Pancreas (tissue), 10 donors: Measurements from ENCODE around the gene PPY. TPM values are rescaled to one million over a fixed set of nuclear protein-coding genes. Genes with fewer than 3 reads are reported as not detected.

Experiments used
- ATAC-seq, 4 donors: fragments of 200-7000 bp; cut with Tn5 transposase; one replicate each; pipeline versions ENCODE4 v1.8.0 to v1.9.1; 2020; ENCODE audit warnings: mild to moderate bottlenecking in 4 of 4, moderate library complexity in 4 of 4
- DNase-seq, 6 donors: peaks; one replicate each; pipeline ENCODE4 v3.0.0-alpha.2; 2020
- FAIRE-seq: peaks from 2 replicates; lab custom pipeline; 2012; peaks lifted over from hg19 to GRCh38; lab: Jason Lieb, UNC
- H3K27ac ChIP-seq, 4 donors: fragments of 200-600 bp; sonication (generic); 1 replicate in 3 of 4; 2 replicates in 1 of 4; pipeline versions ENCODE4 v1.5.0 to v1.8.0; 2020
- H3K27me3 ChIP-seq, 4 donors: fragments of 200-600 bp; one replicate each; pipeline ENCODE4 v1.8.0; 2021
- H3K36me3 ChIP-seq, 3 donors: fragments of 200-600 bp; sonication (generic) in 1 of 3; one replicate each; pipeline versions ENCODE4 v1.5.0 to v1.8.0; 2020 to 2021
- H3K4me1 ChIP-seq, 3 donors: fragments of 200-600 bp; one replicate each; pipeline ENCODE4 v1.8.0; 2021
- H3K4me3 ChIP-seq, 4 donors: fragments of 200-600 bp; sonication (generic) in 2 of 4; one replicate each; pipeline versions ENCODE4 v1.5.0 to v1.8.0; 2020 to 2021
- H3K9me3 ChIP-seq, 4 donors: fragments of 200-600 bp; one replicate each; pipeline ENCODE4 v1.8.0; 2021
- WGBS, 2 donors: extraction: QIAGEN DNeasy Blood & Tissue Kit; methylation state at CpG; one replicate each; pipeline ENCODE4 v1.1.7; 2013; 5-methylcytosine and 5-hydroxymethylcytosine counted together
- intact Hi-C, 3 donors: fragments of 100-400 bp; cut with DNase I; formaldehyde crosslinking; loops; one replicate each; pipeline versions ENCODE4 v1.11.1 to v1.14.2; 2022
- polyA plus RNA-seq, 2 donors: library from polyadenylated mRNA; stranded (reverse); fragments of 200-250 nt; gene quantifications; one replicate each; pipeline ENCODE4 v1.2.3, GENCODE V29; 2013
- total RNA-seq, 6 donors: library from RNA; stranded (reverse); fragmentation: NEBNext Ultra II Directional in 4 of 6; extraction: Animal tissue kit (Norgen Biotek cat#: 25700) in 4 of 6; gene quantifications; one replicate each; pipeline versions ENCODE4 v1.2.1 to v1.2.4, GENCODE V29; 2021 to 2023
- TF ChIP-seq, protein P1 (sequence below), 4 donors: fragments of 200-600 bp; sonication (generic) in 3 of 4; IDR thresholded peaks; one replicate each; pipeline versions ENCODE4 v1.5.0 to v1.8.0; 2021; ENCODE audit warnings: antibody characterized with exemption in 4 of 4
- donor health status: healthy with polysubstance abuse.
- donor health status: DM: no; HTN: no; CAD: no; lungs with moderate emphysema.
- donor health status: DM: no; HTN: no; CAD: no.
- donor health status: control.
- donor health status: control.
- donor health status: Bipolar disorder and iron deficiency.
- donor health status: DM: yes; HTN: yes; CAD: no.
- donor health status: DM: no; HTN: no; CAD: no.
- donor health status: DM: no; HTN: no; CAD: no.
- donor health status: DM: yes; HTN: yes; CAD: no.

PPY gene
- total and polyA plus RNA-seq, 8 donors: 7.2 to 392 (median 35.7) TPM

- no peak overlapping the region for H3K27ac ChIP-seq
- FAIRE-seq (no peak), ATAC-seq (no peak), DNase-seq (no peak)
- no peak overlapping the region for H3K4me3 ChIP-seq
- no peaks in the 10 kb centered on the region for H3K36me3 ChIP-seq
- H3K9me3 ChIP-seq: no peaks in the 10 kb centered on the region
- TF ChIP-seq, protein P1, sequence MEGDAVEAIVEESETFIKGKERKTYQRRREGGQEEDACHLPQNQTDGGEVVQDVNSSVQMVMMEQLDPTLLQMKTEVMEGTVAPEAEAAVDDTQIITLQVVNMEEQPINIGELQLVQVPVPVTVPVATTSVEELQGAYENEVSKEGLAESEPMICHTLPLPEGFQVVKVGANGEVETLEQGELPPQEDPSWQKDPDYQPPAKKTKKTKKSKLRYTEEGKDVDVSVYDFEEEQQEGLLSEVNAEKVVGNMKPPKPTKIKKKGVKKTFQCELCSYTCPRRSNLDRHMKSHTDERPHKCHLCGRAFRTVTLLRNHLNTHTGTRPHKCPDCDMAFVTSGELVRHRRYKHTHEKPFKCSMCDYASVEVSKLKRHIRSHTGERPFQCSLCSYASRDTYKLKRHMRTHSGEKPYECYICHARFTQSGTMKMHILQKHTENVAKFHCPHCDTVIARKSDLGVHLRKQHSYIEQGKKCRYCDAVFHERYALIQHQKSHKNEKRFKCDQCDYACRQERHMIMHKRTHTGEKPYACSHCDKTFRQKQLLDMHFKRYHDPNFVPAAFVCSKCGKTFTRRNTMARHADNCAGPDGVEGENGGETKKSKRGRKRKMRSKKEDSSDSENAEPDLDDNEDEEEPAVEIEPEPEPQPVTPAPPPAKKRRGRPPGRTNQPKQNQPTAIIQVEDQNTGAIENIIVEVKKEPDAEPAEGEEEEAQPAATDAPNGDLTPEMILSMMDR (IDR thresholded peaks at IDR 0.05): no peak
- peaks cover 0 to 16% (median 2%) of the 10 kb centered on the region in 4 donors for H3K27me3 ChIP-seq
- intact Hi-C loops: no loop called here
- 82 to 83% methylated on average over 8 of the region's 8 CpGs for WGBS, 2 donors
- no peaks in the 10 kb centered on the region for H3K4me1 ChIP-seq
Measured at GRCh38 chr17:43956222-43956621, 13.9 kb upstream of the PPY start.

DNA sequence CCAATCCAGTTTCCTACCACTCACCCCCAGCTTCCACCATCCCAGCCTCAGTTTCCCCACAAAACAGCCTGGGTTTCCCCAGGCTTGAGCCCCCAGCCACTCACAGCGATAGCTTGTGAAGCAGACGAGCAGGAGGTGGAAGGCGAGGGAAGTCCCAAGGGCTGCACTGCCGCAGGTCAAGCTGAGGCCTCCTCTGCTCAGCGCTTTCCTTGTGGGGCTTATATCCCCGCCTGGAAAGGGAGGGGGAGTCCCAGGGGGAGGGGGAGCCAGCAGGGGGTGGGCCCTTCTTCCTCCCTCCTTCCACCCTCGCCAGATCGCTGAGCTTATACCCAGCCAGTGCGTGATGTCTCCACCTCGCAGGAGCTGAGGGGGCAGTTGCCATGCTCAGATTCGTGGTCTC is 11.5 kb upstream of the PPY start, which contains the start of gene PYY:
Gene PYY, minus strand, starts transcription at position 195 of the 400 bp plus-strand sequence. CDS start 457 bp downstream, outside the sequence.
- H3K9me3 ChIP-seq: no peaks in the 10 kb centered on the region
- no peak within 1 kb of the TSS for H3K27ac ChIP-seq
- no peak within 1 kb of the TSS for H3K4me3 ChIP-seq
- intact Hi-C loops: no loop called here
- no peaks in the 10 kb centered on the region for H3K36me3 ChIP-seq
- ATAC-seq (no peak), FAIRE-seq (no peak), DNase-seq (no peak)
- H3K4me1 ChIP-seq: no peaks in the 10 kb centered on the region
- WGBS, 2 donors: 64 to 66% methylated on average over 10 to 11 of the region's 11 CpGs
- H3K27me3 ChIP-seq: peaks cover 0 to 22% (median 2%) of the 10 kb centered on the region in 4 donors
- TF ChIP-seq, protein P1 (IDR thresholded peaks at IDR 0.05): no peak

- Histone ChIP-seq H3K4me1 (no peaks in the 10 kb centered on the region), H3K27me3 (peaks cover 0 to 22% (median 2%) of the 10 kb centered on the region in 4 donors), H3K4me3 (no peak overlapping the region), H3K9me3 (no peaks in the 10 kb centered on the region), H3K27ac (no peak overlapping the region), H3K36me3 (no peaks in the 10 kb centered on the region)
- ATAC-seq: peak in 1 of 4 donors; percentile 18
- intact Hi-C loops: no loop called here
- FAIRE-seq: no peak
- TF ChIP-seq, protein P1 (IDR thresholded peaks at IDR 0.05): no peak
- no peak for DNase-seq
- 8 to 12% methylated on average over 78 to 82 of the region's 82 CpGs for WGBS, 2 donors
Measured at GRCh38 chr17:43952724-43953666, 10.7 kb upstream of the PPY start.

GRCh38 chr17:43952351-43952723 is 10.1 kb upstream of the PPY start:
- H3K27ac ChIP-seq: no peak overlapping the region
- intact Hi-C loops: no loop called here
- no peak for ATAC-seq
- H3K4me3 ChIP-seq: no peak overlapping the region
- H3K36me3 ChIP-seq: no peaks in the 10 kb centered on the region
- 10 to 16% methylated on average over 18 to 19 of the region's 19 CpGs for WGBS, 2 donors
- H3K9me3 ChIP-seq: no peaks in the 10 kb centered on the region
- H3K27me3 ChIP-seq: peaks cover 0 to 22% (median 2%) of the 10 kb centered on the region in 4 donors
- TF ChIP-seq, protein P1 (IDR thresholded peaks at IDR 0.05): no peak
- no peak for FAIRE-seq
- DNase-seq: no peak
- H3K4me1 ChIP-seq: no peaks in the 10 kb centered on the region

DNA sequence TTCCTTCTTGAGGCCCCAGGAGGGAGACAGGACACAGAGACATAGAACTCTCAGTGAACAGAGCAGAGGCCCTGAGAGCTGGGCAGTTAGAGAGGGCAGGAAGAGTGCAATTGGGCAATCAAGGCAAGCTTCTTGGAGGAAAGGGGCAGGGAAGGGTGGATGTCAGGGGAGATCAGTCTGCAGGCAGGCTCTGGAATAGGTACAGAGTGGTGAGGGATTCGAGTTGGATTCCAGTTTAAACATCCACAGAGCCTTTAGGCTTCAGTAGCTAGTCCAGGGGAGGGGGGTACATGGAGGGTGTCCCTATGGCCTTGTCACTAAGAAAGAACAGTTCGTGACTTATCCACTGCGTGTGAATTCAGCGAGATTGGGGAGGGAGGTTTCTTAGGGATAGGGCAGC is 9.5 kb upstream of the PPY start:
- Histone ChIP-seq H3K27ac (no peak overlapping the region), H3K4me1 (no peaks in the 10 kb centered on the region), H3K9me3 (no peaks in the 10 kb centered on the region), H3K27me3 (peaks cover 0 to 22% (median 2%) of the 10 kb centered on the region in 4 donors), H3K4me3 (no peak overlapping the region), H3K36me3 (no peaks in the 10 kb centered on the region)
- ATAC-seq (no peak), FAIRE-seq (no peak), DNase-seq (no peak)
- WGBS, 2 donors: 57 to 69% methylated on average over 4 of the region's 4 CpGs
- intact Hi-C loops: no loop called here
- TF ChIP-seq, protein P1 (IDR thresholded peaks at IDR 0.05): no peak
